HK-2 (cell line): ENCODE results near the gene RTN4IP1.

ENCODE experiments used
- DNase-seq: peaks from one replicate; pipeline ENCODE4 v3.0.0-alpha.2; 2018; ENCODE audit not compliant: unreplicated experiment

Gene RTN4IP1

GRCh38 chr6:106547601-106548453, 81.5 kb downstream of the RTN4IP1 start:
- DNase-seq, result peak; percentile 12

GRCh38 chr6:106546691-106547414, 82.4 kb downstream of the RTN4IP1 start:
- DNase-seq, result peak; percentile 11

DNA sequence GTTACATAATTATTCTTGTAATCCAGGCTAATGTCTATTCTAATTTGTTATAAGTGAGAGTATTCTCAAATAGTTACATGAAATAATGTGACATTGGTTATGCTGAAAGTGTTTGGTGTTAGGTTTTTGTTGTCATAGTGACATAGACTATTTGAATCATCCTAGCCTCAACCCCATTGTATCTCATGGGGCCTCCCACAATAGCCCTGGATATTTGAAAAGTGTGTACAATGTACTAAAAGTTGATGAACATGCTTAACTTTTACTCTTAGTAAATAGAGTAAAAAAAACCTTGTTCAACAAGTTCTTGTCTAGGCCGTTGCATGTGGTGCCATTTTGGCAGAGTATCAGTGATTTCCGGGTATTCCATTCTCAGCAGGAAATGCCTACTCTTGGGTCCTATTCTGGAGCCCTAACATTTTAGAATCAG, 83.0 kb downstream of the RTN4IP1 start:
- no peak for DNase-seq

DNA sequence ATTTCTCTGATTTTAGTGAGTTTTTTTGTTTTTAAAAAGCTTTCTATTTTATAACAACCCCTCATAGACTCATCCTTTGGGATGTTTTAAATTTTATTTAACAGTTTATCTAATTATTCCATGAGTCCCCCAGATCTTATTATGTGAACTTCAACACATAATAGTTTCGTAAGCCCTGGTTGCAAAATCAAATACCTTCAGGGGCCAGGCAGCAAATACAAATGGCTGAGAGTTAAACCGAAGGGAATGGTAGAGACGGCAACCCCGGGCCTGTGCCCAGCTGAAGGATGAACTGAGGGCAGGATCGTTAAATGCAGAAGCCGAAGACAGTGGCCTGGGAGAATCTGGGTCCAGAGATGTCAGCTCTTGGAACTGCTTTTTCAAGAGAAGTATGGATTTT, 88.4 kb downstream of the RTN4IP1 start:
- DNase-seq, result no peak

GRCh38 chr6:106540432-106540831, 88.9 kb downstream of the RTN4IP1 start:
- DNase-seq, result no peak

DNA sequence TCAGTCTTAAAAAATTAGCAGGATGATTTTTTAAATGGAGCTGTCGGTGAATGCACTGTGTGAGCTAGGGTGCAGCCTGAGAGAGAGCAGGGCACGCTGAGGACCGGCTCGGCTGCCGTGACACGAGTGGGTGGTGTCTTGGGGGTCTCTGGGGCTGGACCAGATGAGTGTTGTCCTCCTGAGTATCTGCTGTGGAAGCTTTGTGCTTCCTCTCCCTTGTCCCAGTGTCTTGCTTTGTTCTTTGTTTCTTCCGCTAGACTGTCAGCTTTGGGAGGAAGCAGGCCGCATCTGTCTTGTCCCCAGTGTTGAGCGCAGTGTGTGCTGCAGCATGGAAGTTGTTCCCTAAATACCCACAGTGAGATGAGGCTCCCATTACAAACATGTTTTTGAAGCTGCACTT, 89.4 kb downstream of the RTN4IP1 start:
- no peak for DNase-seq

DNA sequence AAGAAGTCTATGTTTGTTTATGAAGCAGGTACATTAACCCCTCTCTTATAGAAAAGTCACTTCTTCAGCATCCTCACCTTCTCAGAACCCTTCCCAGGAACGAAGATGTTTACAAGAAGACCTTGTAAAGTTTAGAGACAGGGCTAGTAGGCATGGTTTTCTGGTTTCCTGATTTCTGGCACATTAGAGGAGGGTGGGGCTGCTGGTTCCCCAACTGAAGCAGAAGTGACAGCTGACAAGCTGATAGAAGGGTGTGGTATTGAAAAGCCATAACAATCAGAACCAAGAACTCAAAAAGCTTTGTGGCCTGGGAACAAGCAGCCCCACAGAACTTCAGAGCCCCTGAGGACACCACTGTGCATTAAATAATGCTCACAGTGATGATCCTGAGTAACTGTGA, 91.2 kb downstream of the RTN4IP1 start:
- DNase-seq, result no peak

- no peak for DNase-seq
These were observed 91.6 kb downstream of the RTN4IP1 start for GRCh38 chr6:106537662-106538061.

GRCh38 chr6:106536851-106537250, 92.4 kb downstream of the RTN4IP1 start:
- DNase-seq, result no peak

- no peak for DNase-seq
These were observed 92.9 kb downstream of the RTN4IP1 start for GRCh38 chr6:106536357-106536756.

- DNase-seq, result no peak
These were observed 94.3 kb downstream of the RTN4IP1 start for GRCh38 chr6:106535012-106535411.

GRCh38 chr6:106534564-106534982, 94.7 kb downstream of the RTN4IP1 start:
- DNase-seq, result no peak

DNA sequence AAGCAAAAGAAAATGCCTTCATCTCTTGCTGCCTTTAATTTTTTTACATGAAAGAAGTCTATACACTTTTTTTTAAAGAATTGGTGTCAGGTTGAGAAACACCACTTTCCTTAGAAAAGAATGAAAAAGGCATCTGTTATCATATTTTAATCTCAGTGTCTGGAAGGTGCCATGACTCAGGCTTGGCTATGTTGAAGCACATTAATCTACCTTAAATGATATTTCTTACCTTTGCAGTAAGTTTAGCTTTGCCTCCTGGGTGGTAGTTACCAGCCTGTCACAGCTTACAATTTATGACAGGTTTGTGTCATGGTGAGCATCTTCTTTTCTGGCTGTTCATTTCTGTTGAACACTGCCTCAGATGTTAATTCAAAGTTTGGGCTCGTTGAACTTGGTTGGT, 95.3 kb downstream of the RTN4IP1 start:
- DNase-seq, result no peak

DNA sequence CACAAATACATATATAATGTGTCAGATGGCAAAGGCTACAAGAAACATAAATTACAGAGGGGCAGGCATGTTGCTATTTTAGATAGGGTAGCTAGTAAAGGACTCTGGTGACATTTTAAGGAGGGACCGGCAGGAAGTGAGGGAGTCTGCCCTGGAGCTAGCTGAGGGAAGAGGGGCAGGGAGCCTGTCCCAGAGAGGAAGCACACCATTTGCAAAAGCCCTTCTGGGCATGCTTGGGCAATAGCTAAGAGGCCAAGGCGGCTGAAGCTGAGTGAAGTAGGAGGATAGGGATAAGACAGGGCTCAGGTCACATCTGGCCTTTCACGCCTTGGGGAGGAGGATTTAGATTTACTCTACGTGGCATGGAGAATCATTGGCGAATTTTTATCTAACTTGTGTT, 96.2 kb downstream of the RTN4IP1 start:
- no peak for DNase-seq

DNA sequence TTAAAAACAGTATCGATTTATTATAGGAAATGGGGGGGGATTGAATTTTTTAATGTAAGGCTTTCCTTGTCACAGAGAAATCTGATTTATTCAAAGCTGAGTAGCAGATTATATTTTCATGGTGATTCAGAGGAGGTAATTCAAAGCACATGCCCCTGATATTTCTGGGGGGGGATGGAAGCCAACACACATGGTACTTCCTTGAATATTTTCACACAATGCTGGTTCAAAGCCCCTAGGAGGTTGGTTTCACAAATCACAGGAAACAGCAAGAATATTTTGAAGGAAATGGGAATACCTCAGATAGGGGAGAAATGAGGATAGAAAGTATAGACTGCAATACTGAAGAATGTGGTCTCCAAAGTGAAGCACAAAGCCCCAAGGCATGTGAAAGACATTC, 98.8 kb downstream of the RTN4IP1 start:
- DNase-seq, result no peak

- no peak for DNase-seq
These were observed 99.3 kb downstream of the RTN4IP1 start for GRCh38 chr6:106530026-106530425.

GRCh38 chr6:106529438-106529837, 99.9 kb downstream of the RTN4IP1 start:
- DNase-seq, result no peak

GRCh38 chr6:106528521-106528920, 100.8 kb downstream of the RTN4IP1 start:
- DNase-seq, result no peak

DNA sequence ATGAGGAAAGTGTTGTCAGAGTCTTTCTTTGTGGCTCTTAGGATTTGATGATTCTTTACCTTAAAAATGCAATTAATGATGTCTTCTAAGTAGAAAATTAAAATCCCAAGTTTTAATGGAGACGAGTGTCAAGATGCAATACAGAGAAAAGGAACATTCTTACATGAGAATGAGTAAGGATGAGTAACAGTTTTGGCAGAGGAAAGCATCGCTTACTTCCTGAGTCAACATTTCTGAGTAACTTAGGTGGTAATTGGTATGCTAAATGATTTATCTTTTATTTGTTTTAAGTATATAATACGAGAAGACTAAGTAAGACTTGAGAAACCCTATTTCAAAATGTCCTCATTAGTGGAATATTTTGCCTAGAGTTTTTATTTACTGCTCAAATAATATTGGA, 101.3 kb downstream of the RTN4IP1 start:
- no peak for DNase-seq

DNA sequence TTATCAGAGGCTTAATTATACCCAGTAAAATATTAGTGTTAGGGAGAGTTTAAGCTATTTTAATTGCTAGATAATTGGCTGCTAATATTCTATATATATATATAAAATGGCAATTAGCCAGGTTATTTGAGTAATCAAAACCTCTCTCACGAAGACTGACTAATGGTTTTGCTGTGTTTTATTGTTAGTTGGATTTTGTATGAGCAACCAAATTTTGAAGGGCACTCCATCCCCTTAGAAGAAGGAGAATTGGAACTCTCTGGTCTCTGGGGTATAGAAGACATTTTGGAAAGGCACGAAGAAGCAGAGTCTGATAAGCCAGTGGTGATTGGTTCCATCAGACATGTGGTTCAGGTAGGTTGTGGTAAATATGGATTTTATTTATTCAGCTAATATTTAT, 102.2 kb downstream of the RTN4IP1 start:
- DNase-seq, result no peak

- DNase-seq, result no peak
These were observed 103.4 kb downstream of the RTN4IP1 start for GRCh38 chr6:106525882-106526275.

DNA sequence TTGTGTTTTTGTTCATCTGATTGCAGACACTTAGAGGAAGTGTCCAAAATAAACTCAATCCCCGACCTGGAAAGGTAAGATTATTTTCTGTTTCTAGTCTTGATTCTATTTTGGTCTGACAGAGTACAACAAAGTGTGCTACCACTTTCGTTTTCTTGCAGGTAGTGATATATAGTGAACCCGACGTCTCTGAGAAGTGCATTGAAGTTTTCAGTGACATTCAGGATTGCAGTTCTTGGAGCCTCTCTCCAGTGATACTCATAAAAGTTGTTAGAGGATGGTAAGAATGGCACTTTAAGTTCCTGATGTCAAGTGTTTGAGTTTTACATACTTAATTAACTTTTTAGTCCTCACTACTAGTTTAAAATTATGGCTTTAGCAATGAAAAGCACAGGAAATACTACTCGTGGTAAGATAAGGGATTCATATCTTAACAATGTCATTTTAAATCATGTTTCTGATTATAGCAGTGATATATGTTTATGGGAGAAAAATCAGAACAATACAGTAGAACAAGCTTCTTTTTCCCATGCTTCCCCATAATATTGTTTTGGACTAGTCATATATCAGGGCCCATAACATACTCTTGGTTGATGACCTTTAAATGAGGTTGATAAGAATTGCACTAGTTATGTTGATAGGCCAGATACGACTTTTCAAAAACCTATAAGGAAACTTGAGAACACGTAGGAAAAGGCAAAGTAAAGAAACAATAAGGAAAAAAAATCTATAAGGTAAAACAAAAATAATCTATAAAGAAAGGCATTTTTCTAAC, 104.0 kb downstream of the RTN4IP1 start:
- DNase-seq, result no peak
